Measurements from ENCODE around the gene AP5Z1.
"Not testable (repeated sequence)": the region's sequence is repeated elsewhere in the genome, so short reads cannot be mapped to it uniquely, and the experiment has no call there.

GRCh38 chr7:4802577-4802976, 27.2 kb downstream of the AP5Z1 start:
- not testable (repeated sequence) for TF ChIP-seq EZH2 (IDR thresholded peaks at IDR 0.05; ENCODE audit: insufficient read depth, poor library complexity, severe bottlenecking); EZH2phosphoT487 (IDR thresholded peaks at IDR 0.05; ENCODE audit: insufficient read depth, low read depth)

All from GM23248 (cell line).